Measurements from ENCODE around the gene MANBA.

The MANBA gene

GRCh38 chr4:102639598-102639997, 121.2 kb downstream of the MANBA start:
- TF ChIP-seq RAD21 (IDR thresholded peaks at IDR 0.05; ENCODE audit: low read depth) = no peak
- TF ChIP-seq ZBTB7A (IDR thresholded peaks at IDR 0.05; ENCODE audit: low read depth) = no peak
- no peak for TF ChIP-seq TAF1 (IDR thresholded peaks at IDR 0.05; ENCODE audit: low read depth)
- TF ChIP-seq YY1 (IDR thresholded peaks at IDR 0.05; ENCODE audit: low read depth) = no peak
- no peak for TF ChIP-seq TCF12 (IDR thresholded peaks at IDR 0.05; ENCODE audit: low read depth)

GRCh38 chr4:102638621-102639020, 122.1 kb downstream of the MANBA start:
- TF ChIP-seq TCF12 (IDR thresholded peaks at IDR 0.05; ENCODE audit: low read depth) (no peak), ZBTB7A (IDR thresholded peaks at IDR 0.05; ENCODE audit: low read depth) (no peak), EGR1 (IDR thresholded peaks at IDR 0.05) (no peak), CEBPB (IDR thresholded peaks at IDR 0.05) (no peak), FOXM1 (IDR thresholded peaks at IDR 0.05; ENCODE audit: borderline replicate concordance, low read depth) (no peak), TAF1 (IDR thresholded peaks at IDR 0.05; ENCODE audit: low read depth) (no peak), TEAD4 (IDR thresholded peaks at IDR 0.05) (no peak), USF1 (IDR thresholded peaks at IDR 0.05) (no peak), RAD21 (IDR thresholded peaks at IDR 0.05; ENCODE audit: low read depth) (no peak), NFIC (IDR thresholded peaks at IDR 0.05) (no peak), CREB1 (IDR thresholded peaks at IDR 0.05; ENCODE audit: low read depth) (no peak), YY1 (IDR thresholded peaks at IDR 0.05; ENCODE audit: low read depth) (no peak), MAX (IDR thresholded peaks at IDR 0.05) (no peak), REST (IDR thresholded peaks at IDR 0.05; ENCODE audit: low read depth) (no peak)

GRCh38 chr4:102637391-102637790, 123.4 kb downstream of the MANBA start:
- no peak for TF ChIP-seq CEBPB (IDR thresholded peaks at IDR 0.05)
- no peak for TF ChIP-seq EP300 (IDR thresholded peaks at IDR 0.05; ENCODE audit: borderline replicate concordance)
- TF ChIP-seq REST (IDR thresholded peaks at IDR 0.05; ENCODE audit: low read depth) = no peak
- TF ChIP-seq YY1 (IDR thresholded peaks at IDR 0.05; ENCODE audit: low read depth) = no peak
- no peak for TF ChIP-seq TCF12 (IDR thresholded peaks at IDR 0.05; ENCODE audit: low read depth)
- TF ChIP-seq NFIC (IDR thresholded peaks at IDR 0.05) = no peak
- no peak for TF ChIP-seq EGR1 (IDR thresholded peaks at IDR 0.05)
- TF ChIP-seq MAX (IDR thresholded peaks at IDR 0.05) = no peak
- TF ChIP-seq TAF1 (IDR thresholded peaks at IDR 0.05; ENCODE audit: low read depth) = no peak
- no peak for TF ChIP-seq TEAD4 (IDR thresholded peaks at IDR 0.05)

- TF ChIP-seq NFIC (IDR thresholded peaks at IDR 0.05) (no peak), TCF12 (IDR thresholded peaks at IDR 0.05; ENCODE audit: low read depth) (no peak)
Measured at GRCh38 chr4:102633100-102633499, 127.7 kb downstream of the MANBA start.

- TF ChIP-seq USF1 (IDR thresholded peaks at IDR 0.05) = no peak
- TF ChIP-seq EGR1 (IDR thresholded peaks at IDR 0.05) = no peak
- TF ChIP-seq EP300 (IDR thresholded peaks at IDR 0.05; ENCODE audit: borderline replicate concordance) = no peak
- no peak for TF ChIP-seq FOXM1 (IDR thresholded peaks at IDR 0.05; ENCODE audit: borderline replicate concordance, low read depth)
- no peak for TF ChIP-seq MAX (IDR thresholded peaks at IDR 0.05)
- no peak for TF ChIP-seq CEBPB (IDR thresholded peaks at IDR 0.05)
- TF ChIP-seq REST (IDR thresholded peaks at IDR 0.05; ENCODE audit: low read depth) = no peak
- TF ChIP-seq TEAD4 (IDR thresholded peaks at IDR 0.05) = no peak
- TF ChIP-seq YY1 (IDR thresholded peaks at IDR 0.05; ENCODE audit: low read depth) = no peak
- TF ChIP-seq TCF12 (IDR thresholded peaks at IDR 0.05; ENCODE audit: low read depth) = no peak
- TF ChIP-seq RAD21 (IDR thresholded peaks at IDR 0.05; ENCODE audit: low read depth) = no peak
Measured at GRCh38 chr4:102632241-102633065, 128.3 kb downstream of the MANBA start.
